CD4-positive, alpha-beta T cell (primary cell): ENCODE measurements around the gene POPDC3. TPM values are rescaled to one million over a fixed set of nuclear protein-coding genes. Genes with fewer than 3 reads are reported as not detected.

Source experiments
- ATAC-seq: fragments of 200-7000 bp; cut with Tn5 transposase; one replicate; pipeline ENCODE4 v1.10.0; 2022; ENCODE audit warnings: mild to moderate bottlenecking; ENCODE audit not compliant: poor library complexity
- CTCF ChIA-PET: fragments of 350-600 bp; sonication (Branson Sonifier 250); formaldehyde crosslinking; loops from one replicate; lab custom pipeline; 2021; ENCODE audit warnings: antibody characterized with exemption, inconsistent platforms; lab: Charles Lee
- POLR2A ChIA-PET: fragments of 350-600 bp; sonication (Branson Sonifier 250); formaldehyde crosslinking; loops from one replicate; lab custom pipeline; 2021; ENCODE audit warnings: antibody characterized with exemption, inconsistent platforms; lab: Charles Lee
- DNase-seq, 14 experiments: peaks; one replicate each; pipeline ENCODE4 v3.0.0-alpha.2; 2013 to 2020; ENCODE audit warnings: mixed read lengths in 2 of 14
- H3K27ac ChIP-seq, 2 donors: one replicate each; pipeline versions ENCODE4 v1.5.1 to v1.7.0; 2013; ENCODE audit warnings: low read length in 2 of 2, low read depth in 1 of 2, mild to moderate bottlenecking in 1 of 2
- H3K27me3 ChIP-seq, 2 experiments: 1 replicate in 1 of 2; 2 replicates in 1 of 2; pipeline versions ENCODE4 v1.6.1 to v1.7.0; 2013; ENCODE audit warnings: low read length in 2 of 2, control low read depth in 1 of 2, mild to moderate bottlenecking in 1 of 2, moderate library complexity in 1 of 2; ENCODE audit not compliant: insufficient read depth in 2 of 2, control insufficient read depth in 1 of 2
- H3K36me3 ChIP-seq: one replicate; pipeline ENCODE4 v1.6.1; 2013; ENCODE audit warnings: low read length, control low read depth; ENCODE audit not compliant: insufficient read depth
- H3K4me1 ChIP-seq: one replicate; pipeline ENCODE4 v1.6.1; 2013; ENCODE audit warnings: low read length, control low read depth; ENCODE audit not compliant: insufficient read depth
- H3K4me3 ChIP-seq: one replicate; pipeline ENCODE4 v1.5.1; 2013; ENCODE audit warnings: mild to moderate bottlenecking, low read length, moderate library complexity
- H3K9me3 ChIP-seq, 2 experiments: 1 replicate in 1 of 2; 2 replicates in 1 of 2; pipeline versions ENCODE4 v1.6.1 to v1.7.0; 2013; ENCODE audit warnings: low read length in 2 of 2, mild to moderate bottlenecking in 2 of 2, control low read depth in 1 of 2, moderate library complexity in 1 of 2; ENCODE audit not compliant: control insufficient read depth in 1 of 2, insufficient read depth in 1 of 2
- H3K27ac Mint-ChIP-seq: one replicate; pipeline ENCODE4 v1.8.0; 2020; ENCODE audit warnings: mixed read lengths
- H3K27me3 Mint-ChIP-seq: one replicate; pipeline ENCODE4 v1.8.0; 2021; ENCODE audit warnings: mixed read lengths
- H3K36me3 Mint-ChIP-seq: one replicate; pipeline ENCODE4 v1.8.0; 2021; ENCODE audit warnings: low read depth, mixed read lengths
- H3K4me1 Mint-ChIP-seq: one replicate; pipeline ENCODE4 v1.8.0; 2021; ENCODE audit warnings: low read depth, mixed read lengths
- H3K4me3 Mint-ChIP-seq: one replicate; pipeline ENCODE4 v1.8.0; 2020; ENCODE audit warnings: mild to moderate bottlenecking, mixed read lengths
- H3K9me3 Mint-ChIP-seq: one replicate; pipeline ENCODE4 v1.8.0; 2020; ENCODE audit warnings: mixed read lengths
- CTCF ChIP-seq: fragments of 200-600 bp; IDR thresholded peaks from one replicate; pipeline ENCODE4 v1.8.0; 2022; ENCODE audit warnings: antibody characterized with exemption, mild to moderate bottlenecking
- intact Hi-C, 2 experiments: fragments of 100-400 bp; cut with DNase I in 1 of 2; cut with micrococcal nuclease in 1 of 2; formaldehyde crosslinking; loops; one replicate each; pipeline versions ENCODE4 v1.15.1 to v1.9.0; 2023 to 2025; cut with DNase I, micrococcal nuclease
- total RNA-seq, 174 experiments: library from RNA in 2 of 174; stranded (reverse) in 2 of 174; gene quantifications; one replicate each; pipeline ENCODE4 v1.2.3 and lab custom pipeline; 2021 to 2026

The POPDC3 gene
- total RNA-seq, 2 experiments from 2014 or later = not detected

GRCh38 chr6:105178636-105179035 is 1.2 kb downstream of the POPDC3 start:
- CTCF ChIA-PET = no interaction called here
- H3K4me1 ChIP-seq = no peaks in the 10 kb centered on the region
- Mint-ChIP-seq H3K9me3 (no peaks in the 10 kb centered on the region), H3K27me3 (peaks cover 64% of the 10 kb centered on the region), H3K27ac (no peak overlapping the region), H3K4me3 (no peak overlapping the region), H3K36me3 (no peaks in the 10 kb centered on the region), H3K4me1 (no peaks in the 10 kb centered on the region)
- H3K27ac ChIP-seq = no peak overlapping the region
- H3K4me3 ChIP-seq = no peak overlapping the region
- peaks cover 32 to 46% of the 10 kb centered on the region in 2 experiments for H3K27me3 ChIP-seq
- intact Hi-C loops = no loop called here
- no peaks in the 10 kb centered on the region for H3K36me3 ChIP-seq
- DNase-seq (no peak), ATAC-seq (no peak)
- TF ChIP-seq CTCF = no peak
- no peaks in the 10 kb centered on the region for H3K9me3 ChIP-seq
- POLR2A ChIA-PET = no interaction called here

GRCh38 chr6:105178110-105178509 is 1.7 kb downstream of the POPDC3 start:
- no peak overlapping the region for H3K4me3 Mint-ChIP-seq
- peaks cover 32 to 46% of the 10 kb centered on the region in 2 experiments for H3K27me3 ChIP-seq
- no peak overlapping the region for H3K27ac ChIP-seq
- DNase-seq = no peak
- ChIA-PET CTCF (interaction anchor here (0.7 kb wide), 1 partner anchor 13 kb away, joined by 3 read pairs; no protein-coding TSS in a partner anchor), POLR2A (no interaction called here)
- H3K4me1 Mint-ChIP-seq = no peaks in the 10 kb centered on the region
- no peak for ATAC-seq
- peaks cover 65% of the 10 kb centered on the region for H3K27me3 Mint-ChIP-seq
- H3K9me3 ChIP-seq = no peaks in the 10 kb centered on the region
- no peaks in the 10 kb centered on the region for H3K36me3 Mint-ChIP-seq
- no peaks in the 10 kb centered on the region for H3K4me1 ChIP-seq
- no peak for TF ChIP-seq CTCF
- H3K27ac Mint-ChIP-seq = no peak overlapping the region
- H3K9me3 Mint-ChIP-seq = no peaks in the 10 kb centered on the region
- no peak overlapping the region for H3K4me3 ChIP-seq
- H3K36me3 ChIP-seq = no peaks in the 10 kb centered on the region
- intact Hi-C loops = no loop called here

GRCh38 chr6:105177556-105177955 is 2.3 kb downstream of the POPDC3 start:
- Histone ChIP-seq H3K9me3 (no peaks in the 10 kb centered on the region), H3K4me3 (no peak overlapping the region), H3K4me1 (no peaks in the 10 kb centered on the region), H3K27me3 (peaks cover 32 to 46% of the 10 kb centered on the region in 2 experiments), H3K36me3 (no peaks in the 10 kb centered on the region), H3K27ac (no peak overlapping the region)
- no peak for DNase-seq
- Mint-ChIP-seq H3K27me3 (peaks cover 61% of the 10 kb centered on the region), H3K4me3 (no peak overlapping the region), H3K9me3 (no peaks in the 10 kb centered on the region), H3K27ac (no peak overlapping the region), H3K4me1 (no peaks in the 10 kb centered on the region), H3K36me3 (no peaks in the 10 kb centered on the region)
- ChIA-PET POLR2A (no interaction called here), CTCF (interaction anchor here (0.7 kb wide), 1 partner anchor 12 kb away, joined by 3 read pairs; no protein-coding TSS in a partner anchor)
- intact Hi-C loops = no loop called here
- TF ChIP-seq CTCF = no peak
- ATAC-seq = no peak
